Gastroesophageal sphincter (tissue), 3 donors: ENCODE measurements around the gene CFAP410.

Experiments used
- POLR2A ChIP-seq, 2 donors: fragments of 450-650 bp; IDR thresholded peaks; one replicate each; pipeline ENCODE4 v1.6.1; 2017; ENCODE audit warnings: antibody characterized with exemption in 2 of 2, mild to moderate bottlenecking in 2 of 2, moderate library complexity in 1 of 2
- TF ChIP-seq, protein P1 (sequence below), 4 experiments: fragments of 200-600 bp in 2 of 4; fragments of 450-650 bp in 2 of 4; sonication (generic) in 1 of 4; IDR thresholded peaks; one replicate each; pipeline ENCODE4 v1.5.1; 2017 to 2019; ENCODE audit warnings: antibody characterized with exemption in 4 of 4, mild to moderate bottlenecking in 2 of 4, moderate library complexity in 2 of 4

DNA sequence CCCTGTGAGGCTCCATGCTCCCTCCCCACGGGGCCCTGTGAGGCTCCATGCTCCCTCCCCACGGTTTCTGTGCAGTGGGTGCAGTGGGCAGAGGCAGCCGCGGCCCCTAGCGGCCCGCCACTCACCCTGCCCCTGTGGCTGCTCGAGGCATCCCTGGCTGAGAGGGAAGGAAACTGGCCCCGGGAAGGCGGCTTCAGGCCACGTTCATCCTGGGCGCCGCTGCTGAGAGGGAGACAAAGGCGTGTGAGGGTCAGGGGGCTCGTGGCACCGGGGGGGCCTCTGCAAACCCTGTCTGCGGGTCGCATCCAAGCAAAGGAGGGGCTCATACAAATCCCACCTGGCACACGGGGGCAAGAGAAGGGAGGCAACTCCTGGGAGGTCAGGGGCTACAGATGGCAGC lies 8.5 kb downstream of the CFAP410 start:
- no peak for TF ChIP-seq POLR2A (IDR thresholded peaks at IDR 0.05)
- TF ChIP-seq, protein P1, sequence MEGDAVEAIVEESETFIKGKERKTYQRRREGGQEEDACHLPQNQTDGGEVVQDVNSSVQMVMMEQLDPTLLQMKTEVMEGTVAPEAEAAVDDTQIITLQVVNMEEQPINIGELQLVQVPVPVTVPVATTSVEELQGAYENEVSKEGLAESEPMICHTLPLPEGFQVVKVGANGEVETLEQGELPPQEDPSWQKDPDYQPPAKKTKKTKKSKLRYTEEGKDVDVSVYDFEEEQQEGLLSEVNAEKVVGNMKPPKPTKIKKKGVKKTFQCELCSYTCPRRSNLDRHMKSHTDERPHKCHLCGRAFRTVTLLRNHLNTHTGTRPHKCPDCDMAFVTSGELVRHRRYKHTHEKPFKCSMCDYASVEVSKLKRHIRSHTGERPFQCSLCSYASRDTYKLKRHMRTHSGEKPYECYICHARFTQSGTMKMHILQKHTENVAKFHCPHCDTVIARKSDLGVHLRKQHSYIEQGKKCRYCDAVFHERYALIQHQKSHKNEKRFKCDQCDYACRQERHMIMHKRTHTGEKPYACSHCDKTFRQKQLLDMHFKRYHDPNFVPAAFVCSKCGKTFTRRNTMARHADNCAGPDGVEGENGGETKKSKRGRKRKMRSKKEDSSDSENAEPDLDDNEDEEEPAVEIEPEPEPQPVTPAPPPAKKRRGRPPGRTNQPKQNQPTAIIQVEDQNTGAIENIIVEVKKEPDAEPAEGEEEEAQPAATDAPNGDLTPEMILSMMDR (IDR thresholded peaks at IDR 0.05) = no peak
